Parathyroid adenoma (tissue), 2 donors: Measurements from ENCODE around the gene C14orf132.

Experiments used
- H2AFZ ChIP-seq: fragments of 300-600 bp; sonication (generic); one replicate; pipeline ENCODE4 v1.7.0; 2017; ENCODE audit warnings: antibody characterized with exemption, mild to moderate bottlenecking
- H3K27ac ChIP-seq: fragments of 300-600 bp; sonication (generic); one replicate; pipeline ENCODE4 v1.7.0; 2017
- H3K27me3 ChIP-seq: fragments of 300-600 bp; sonication (generic); one replicate; pipeline ENCODE4 v1.7.0; 2017; ENCODE audit warnings: low read length; ENCODE audit not compliant: control insufficient read depth, insufficient read depth
- H3K36me3 ChIP-seq: fragments of 300-600 bp; sonication (generic); one replicate; pipeline ENCODE4 v1.7.0; 2017; ENCODE audit warnings: low read length; ENCODE audit not compliant: control insufficient read depth, insufficient read depth
- H3K4me1 ChIP-seq: fragments of 300-600 bp; sonication (generic); one replicate; pipeline ENCODE4 v1.7.0; 2017; ENCODE audit warnings: control low read depth
- H3K4me2 ChIP-seq: fragments of 300-600 bp; sonication (generic); one replicate; pipeline ENCODE4 v1.7.0; 2017; ENCODE audit warnings: low read length
- H3K4me3 ChIP-seq: fragments of 300-600 bp; sonication (generic); one replicate; pipeline ENCODE4 v1.7.0; 2017; ENCODE audit warnings: low read depth, low read length
- H3K79me2 ChIP-seq: fragments of 300-600 bp; sonication (generic); one replicate; pipeline ENCODE4 v1.7.0; 2017; ENCODE audit warnings: control low read depth
- H3K9ac ChIP-seq: fragments of 300-600 bp; sonication (generic); one replicate; pipeline ENCODE4 v1.7.0; 2017; ENCODE audit warnings: mild to moderate bottlenecking
- H3K9me3 ChIP-seq: fragments of 300-600 bp; sonication (generic); one replicate; pipeline ENCODE4 v1.7.0; 2017; ENCODE audit warnings: low read length; ENCODE audit not compliant: control insufficient read depth
- CTCF ChIP-seq: fragments of 300-600 bp; sonication (generic); IDR thresholded peaks from one replicate; pipeline ENCODE4 v1.7.0; 2017; ENCODE audit warnings: antibody characterized with exemption, mild to moderate bottlenecking
- donor health status: primary hyperparathyroidism.

The C14orf132 gene

GRCh38 chr14:96086032-96086431, 46.9 kb downstream of the C14orf132 start:
- no peak overlapping the region for H3K4me2 ChIP-seq
- TF ChIP-seq CTCF, result no peak
- no peaks in the 10 kb centered on the region for H3K36me3 ChIP-seq

GRCh38 chr14:96086574-96087077, 47.5 kb downstream of the C14orf132 start:
- H3K4me3 ChIP-seq, result no peak overlapping the region

More at GRCh38 chr14:96086032-96086431, 46.9 kb downstream of the C14orf132 start:
- Histone ChIP-seq H3K9ac (no peak overlapping the region), H3K4me1 (no peaks in the 10 kb centered on the region), H3K27ac (no peak overlapping the region), H3K9me3 (no peaks in the 10 kb centered on the region), H3K27me3 (no peaks in the 10 kb centered on the region), H3K4me3 (no peak overlapping the region), H2AFZ (no peak overlapping the region), H3K79me2 (no peaks in the 10 kb centered on the region)

DNA sequence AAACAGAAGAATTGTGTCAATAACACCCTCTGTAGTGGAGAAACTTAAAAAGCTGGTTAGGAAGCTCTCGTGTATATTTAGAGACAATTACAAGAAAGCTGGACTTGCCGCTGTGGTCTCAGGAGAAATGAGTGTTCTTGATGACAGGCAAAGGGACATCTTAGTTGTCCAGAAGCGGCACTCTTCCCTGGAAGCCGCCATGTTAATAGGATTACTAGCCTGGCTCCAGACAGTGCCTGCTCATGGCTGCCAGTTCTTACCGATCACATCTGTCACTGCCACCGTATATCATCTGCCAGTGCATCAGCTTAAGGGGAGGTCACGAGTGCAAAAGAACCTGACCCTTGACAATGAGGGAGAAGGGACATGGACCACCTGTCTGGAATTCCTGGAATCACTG, 48.9 kb downstream of the C14orf132 start:
- Histone ChIP-seq H2AFZ (no peak overlapping the region), H3K4me2 (no peak overlapping the region), H3K27me3 (no peaks in the 10 kb centered on the region), H3K36me3 (no peaks in the 10 kb centered on the region), H3K4me1 (no peaks in the 10 kb centered on the region), H3K4me3 (no peak overlapping the region), H3K79me2 (no peaks in the 10 kb centered on the region), H3K27ac (no peak overlapping the region), H3K9ac (no peak overlapping the region), H3K9me3 (no peaks in the 10 kb centered on the region)
- TF ChIP-seq CTCF, result no peak

More at GRCh38 chr14:96086574-96087077, 47.5 kb downstream of the C14orf132 start:
- no peak overlapping the region for H3K27ac ChIP-seq
- no peaks in the 10 kb centered on the region for H3K79me2 ChIP-seq
- no peaks in the 10 kb centered on the region for H3K36me3 ChIP-seq
- H3K9me3 ChIP-seq, result no peaks in the 10 kb centered on the region
- no peaks in the 10 kb centered on the region for H3K27me3 ChIP-seq
- no peak overlapping the region for H3K4me2 ChIP-seq
- H3K4me1 ChIP-seq, result no peaks in the 10 kb centered on the region
- no peak overlapping the region for H3K9ac ChIP-seq
- H2AFZ ChIP-seq, result no peak overlapping the region
- no peak for TF ChIP-seq CTCF

- no peaks in the 10 kb centered on the region for H3K4me1 ChIP-seq
- H3K4me2 ChIP-seq, result no peak overlapping the region
- no peak for TF ChIP-seq CTCF
- no peaks in the 10 kb centered on the region for H3K36me3 ChIP-seq
- H2AFZ ChIP-seq, result no peak overlapping the region
- H3K4me3 ChIP-seq, result no peak overlapping the region
- no peak overlapping the region for H3K27ac ChIP-seq
- no peaks in the 10 kb centered on the region for H3K27me3 ChIP-seq
- H3K9ac ChIP-seq, result no peak overlapping the region
- no peaks in the 10 kb centered on the region for H3K79me2 ChIP-seq
- no peaks in the 10 kb centered on the region for H3K9me3 ChIP-seq
Observed at GRCh38 chr14:96088481-96088880, 49.3 kb downstream of the C14orf132 start.

DNA sequence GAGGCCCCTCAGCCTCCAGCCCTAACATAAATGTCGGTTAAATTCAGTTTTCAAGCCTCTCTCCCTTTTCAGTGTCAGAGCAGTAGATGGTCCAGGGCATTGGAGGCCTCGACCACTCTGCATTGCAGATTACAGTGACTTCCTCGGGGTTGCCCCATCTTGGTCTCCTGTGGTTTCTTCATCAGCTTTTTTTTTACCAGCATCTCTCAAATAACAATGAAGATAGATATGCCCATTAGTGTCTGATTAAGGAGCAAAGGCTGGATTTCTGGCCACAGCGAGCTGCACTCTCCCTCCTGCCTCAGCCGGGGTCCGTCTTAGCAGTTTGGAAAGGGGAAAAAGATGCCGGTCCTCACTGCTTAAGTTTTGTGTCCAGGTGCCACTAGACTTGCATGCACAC, 49.7 kb downstream of the C14orf132 start:
- no peak overlapping the region for H3K4me2 ChIP-seq
- no peaks in the 10 kb centered on the region for H3K79me2 ChIP-seq
- no peak for TF ChIP-seq CTCF
- H3K27ac ChIP-seq, result no peak overlapping the region
- no peak overlapping the region for H2AFZ ChIP-seq
- no peaks in the 10 kb centered on the region for H3K36me3 ChIP-seq
- H3K4me1 ChIP-seq, result no peaks in the 10 kb centered on the region
- no peak overlapping the region for H3K4me3 ChIP-seq
- no peak overlapping the region for H3K9ac ChIP-seq
- no peaks in the 10 kb centered on the region for H3K27me3 ChIP-seq
- H3K9me3 ChIP-seq, result no peaks in the 10 kb centered on the region
